ENCODE results near the gene LARGE2. TPM values are rescaled to one million over a fixed set of nuclear protein-coding genes. Genes with fewer than 3 reads are reported as not detected.

Gene LARGE2
- total and polyA plus RNA-seq, 10 donors: 2.5 to 18.8 (median 6.2) TPM

DNA sequence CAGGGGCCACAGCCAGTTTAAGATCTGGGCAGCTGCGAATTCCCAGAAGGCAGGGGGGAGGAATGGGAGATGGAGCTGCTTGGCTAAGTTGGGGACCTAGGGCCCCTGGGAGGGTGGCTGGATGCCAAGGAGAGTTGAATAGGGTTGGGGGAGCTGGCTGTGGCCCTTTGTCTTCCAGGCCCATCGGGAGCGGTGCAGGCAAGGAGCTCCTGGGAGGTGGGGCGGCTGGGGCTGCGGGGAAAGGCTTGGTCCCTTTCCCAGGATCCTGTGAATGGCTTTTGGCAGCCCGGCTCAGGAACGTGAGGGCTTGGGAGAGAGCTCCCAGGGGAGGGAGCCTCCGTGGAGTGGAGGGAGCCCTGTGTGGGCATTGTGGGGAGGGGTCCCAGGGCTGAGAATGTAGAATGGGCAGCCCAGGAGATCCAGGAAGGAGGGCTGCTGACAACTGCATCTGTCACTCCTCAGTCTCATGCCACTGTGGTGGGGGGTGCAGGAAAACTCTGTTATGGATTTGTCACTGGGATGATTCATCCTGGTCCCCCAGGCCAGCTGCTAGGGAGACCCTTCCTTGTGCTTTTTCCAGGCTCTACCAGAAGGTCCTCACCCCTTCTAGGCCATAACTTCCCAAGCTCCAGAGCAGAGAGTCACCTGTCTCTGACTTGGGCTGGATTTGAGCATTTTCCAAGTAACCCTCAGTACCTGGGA, 21.4 kb upstream of the LARGE2 start:
- 43 to 63% (median 60%) methylated on average over 8 of the region's 8 CpGs for WGBS, 5 donors
- no peak for DNase-seq
- peaks cover 0 to 3% (median 0%) of the 10 kb centered on the region in 6 donors for H3K36me3 ChIP-seq
- no peak overlapping the region for H3K27ac ChIP-seq
- peaks cover 0 to 52% (median 13%) of the 10 kb centered on the region in 7 donors for H3K27me3 ChIP-seq (replicated peaks in 1 of 7)
- H3K4me3 ChIP-seq: peak overlapping the region in 2 of 8 donors; percentile 54 to 78
- TF ChIP-seq, protein P1, sequence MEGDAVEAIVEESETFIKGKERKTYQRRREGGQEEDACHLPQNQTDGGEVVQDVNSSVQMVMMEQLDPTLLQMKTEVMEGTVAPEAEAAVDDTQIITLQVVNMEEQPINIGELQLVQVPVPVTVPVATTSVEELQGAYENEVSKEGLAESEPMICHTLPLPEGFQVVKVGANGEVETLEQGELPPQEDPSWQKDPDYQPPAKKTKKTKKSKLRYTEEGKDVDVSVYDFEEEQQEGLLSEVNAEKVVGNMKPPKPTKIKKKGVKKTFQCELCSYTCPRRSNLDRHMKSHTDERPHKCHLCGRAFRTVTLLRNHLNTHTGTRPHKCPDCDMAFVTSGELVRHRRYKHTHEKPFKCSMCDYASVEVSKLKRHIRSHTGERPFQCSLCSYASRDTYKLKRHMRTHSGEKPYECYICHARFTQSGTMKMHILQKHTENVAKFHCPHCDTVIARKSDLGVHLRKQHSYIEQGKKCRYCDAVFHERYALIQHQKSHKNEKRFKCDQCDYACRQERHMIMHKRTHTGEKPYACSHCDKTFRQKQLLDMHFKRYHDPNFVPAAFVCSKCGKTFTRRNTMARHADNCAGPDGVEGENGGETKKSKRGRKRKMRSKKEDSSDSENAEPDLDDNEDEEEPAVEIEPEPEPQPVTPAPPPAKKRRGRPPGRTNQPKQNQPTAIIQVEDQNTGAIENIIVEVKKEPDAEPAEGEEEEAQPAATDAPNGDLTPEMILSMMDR (IDR thresholded peaks at IDR 0.05 in 8 of 11, conservative IDR thresholded peaks at IDR 0.05 in 3 of 11): no peak
- TF ChIP-seq POLR2A (IDR thresholded peaks at IDR 0.05): no peak
- no peak for TF ChIP-seq POLR2AphosphoS5 (IDR thresholded peaks at IDR 0.05)
- peaks cover 5 to 32% (median 18%) of the 10 kb centered on the region in 6 donors for H3K4me1 ChIP-seq
- intact Hi-C loops (cut with DNase I; ENCODE audit: low total_unique reads): no loop called here
- no peaks in the 10 kb centered on the region for H3K9me3 ChIP-seq

DNA sequence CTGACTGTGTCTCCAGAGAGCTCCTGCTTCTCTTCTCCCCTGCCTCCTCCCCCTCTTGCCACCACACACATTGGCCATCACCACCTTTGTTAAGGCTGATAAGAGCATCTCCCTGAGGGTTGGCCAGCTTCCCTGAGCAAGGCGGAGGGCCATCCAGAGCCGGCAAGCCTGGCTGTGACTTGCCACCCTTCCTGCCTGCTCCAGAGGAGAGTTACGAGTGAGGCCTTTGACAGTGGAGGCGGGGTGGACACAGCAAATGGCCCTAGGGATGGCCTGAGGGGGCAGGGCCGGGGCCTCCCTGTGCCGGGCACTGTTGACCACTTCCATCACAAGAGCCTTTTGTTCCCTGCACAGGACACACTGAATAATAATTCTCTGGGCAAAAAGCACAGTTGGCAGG, 20.8 kb upstream of the LARGE2 start:
- peaks cover 5 to 38% (median 23%) of the 10 kb centered on the region in 6 donors for H3K4me1 ChIP-seq
- DNase-seq: no peak
- no peaks in the 10 kb centered on the region for H3K9me3 ChIP-seq
- peaks cover 0 to 3% (median 0%) of the 10 kb centered on the region in 6 donors for H3K36me3 ChIP-seq
- no peak overlapping the region for H3K4me3 ChIP-seq
- TF ChIP-seq POLR2A (IDR thresholded peaks at IDR 0.05): no peak
- TF ChIP-seq, protein P1 (IDR thresholded peaks at IDR 0.05 in 8 of 11, conservative IDR thresholded peaks at IDR 0.05 in 3 of 11): no peak
- TF ChIP-seq POLR2AphosphoS5 (IDR thresholded peaks at IDR 0.05): no peak
- H3K27ac ChIP-seq: no peak overlapping the region
- H3K27me3 ChIP-seq (replicated peaks in 1 of 7): peaks cover 0 to 47% (median 13%) of the 10 kb centered on the region in 7 donors
- intact Hi-C loops (cut with DNase I; ENCODE audit: low total_unique reads): no loop called here
- WGBS, 5 donors: 82 to 87% (median 85%) methylated on average over 5 to 6 of the region's 6 CpGs

DNA sequence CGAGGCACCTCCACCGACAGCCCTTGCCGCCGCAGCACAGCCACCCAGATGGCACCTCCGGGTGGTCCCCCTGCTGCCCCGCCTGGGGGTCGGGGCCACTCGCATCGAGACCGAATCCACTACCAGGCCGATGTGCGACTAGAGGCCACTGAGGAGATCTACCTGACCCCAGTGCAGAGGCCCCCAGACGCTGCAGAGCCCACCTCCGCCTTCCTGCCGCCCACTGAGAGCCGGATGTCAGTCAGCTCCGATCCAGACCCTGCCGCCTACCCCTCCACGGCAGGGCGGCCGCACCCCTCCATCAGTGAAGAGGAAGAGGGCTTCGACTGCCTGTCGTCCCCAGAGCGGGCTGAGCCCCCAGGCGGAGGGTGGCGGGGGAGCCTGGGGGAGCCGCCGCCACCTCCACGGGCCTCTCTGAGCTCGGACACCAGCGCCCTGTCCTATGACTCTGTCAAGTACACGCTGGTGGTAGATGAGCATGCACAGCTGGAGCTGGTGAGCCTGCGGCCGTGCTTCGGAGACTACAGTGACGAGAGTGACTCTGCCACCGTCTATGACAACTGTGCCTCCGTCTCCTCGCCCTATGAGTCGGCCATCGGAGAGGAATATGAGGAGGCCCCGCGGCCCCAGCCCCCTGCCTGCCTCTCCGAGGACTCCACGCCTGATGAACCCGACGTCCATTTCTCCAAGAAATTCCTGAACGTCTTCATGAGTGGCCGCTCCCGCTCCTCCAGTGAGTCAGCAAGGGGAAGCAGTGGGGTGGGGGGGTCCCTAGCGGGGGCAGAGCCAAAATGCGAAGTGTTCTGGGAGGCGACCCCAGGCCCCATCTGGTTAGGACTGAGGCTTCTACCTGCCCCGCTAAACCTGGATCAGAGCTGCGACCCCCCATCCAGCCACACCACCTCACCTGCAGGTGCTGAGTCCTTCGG, 19.7 kb upstream of the LARGE2 start:
- intact Hi-C loops (cut with DNase I; ENCODE audit: low total_unique reads): no loop called here
- WGBS, 5 donors: 87 to 95% (median 93%) methylated on average over 32 to 56 of the region's 56 CpGs
- H3K27me3 ChIP-seq (replicated peaks in 1 of 7): peaks cover 0 to 36% (median 13%) of the 10 kb centered on the region in 7 donors
- peaks cover 0 to 3% (median 0%) of the 10 kb centered on the region in 6 donors for H3K36me3 ChIP-seq
- TF ChIP-seq POLR2AphosphoS5 (IDR thresholded peaks at IDR 0.05) (peak in 1 of 3 donors; percentile 16), POLR2A (IDR thresholded peaks at IDR 0.05) (no peak)
- H3K4me3 ChIP-seq: no peak overlapping the region
- no peak for DNase-seq
- no peaks in the 10 kb centered on the region for H3K9me3 ChIP-seq
- H3K27ac ChIP-seq: no peak overlapping the region
- peaks cover 5 to 49% (median 26%) of the 10 kb centered on the region in 6 donors for H3K4me1 ChIP-seq

DNA sequence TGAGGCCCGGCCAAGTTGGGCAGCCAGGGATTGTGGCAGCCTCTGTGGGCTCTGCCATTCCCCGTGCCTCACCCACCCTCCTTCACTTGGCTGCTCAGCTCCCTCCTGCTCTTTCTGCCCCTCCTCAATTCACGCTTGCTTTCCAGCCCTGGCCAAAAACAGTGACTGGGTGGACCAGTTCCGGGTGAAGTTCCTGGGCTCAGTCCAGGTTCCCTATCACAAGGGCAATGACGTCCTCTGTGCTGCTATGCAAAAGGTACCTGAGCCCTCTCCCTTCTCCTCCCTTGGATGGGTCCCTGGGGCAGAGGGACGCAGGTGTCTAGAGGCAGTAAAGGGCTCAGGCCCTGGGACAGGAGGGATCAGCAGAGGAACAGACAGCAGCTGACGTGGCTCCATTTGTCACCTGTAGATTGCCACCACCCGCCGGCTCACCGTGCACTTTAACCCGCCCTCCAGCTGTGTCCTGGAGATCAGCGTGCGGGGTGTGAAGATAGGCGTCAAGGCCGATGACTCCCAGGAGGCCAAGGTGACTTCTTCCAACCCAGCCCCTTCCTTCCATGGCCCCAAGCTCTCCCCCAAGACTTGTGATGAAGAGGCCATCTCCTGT, 18.0 kb upstream of the LARGE2 start:
- 80 to 91% (median 85%) methylated on average over 15 of the region's 15 CpGs for WGBS, 5 donors

More for the DNA sequence above, 18.0 kb upstream of the LARGE2 start:
- Histone ChIP-seq H3K27me3 (replicated peaks in 1 of 7) (peaks cover 0 to 19% (median 7%) of the 10 kb centered on the region in 7 donors), H3K27ac (no peak overlapping the region), H3K4me3 (no peak overlapping the region), H3K4me1 (peaks cover under 1 to 40% (median 20%) of the 10 kb centered on the region in 6 donors), H3K36me3 (peaks cover 0 to 12% (median 5%) of the 10 kb centered on the region in 6 donors), H3K9me3 (no peaks in the 10 kb centered on the region)
- intact Hi-C loops (cut with DNase I; ENCODE audit: low total_unique reads): no loop called here
- DNase-seq: no peak
- no peak for TF ChIP-seq POLR2A (IDR thresholded peaks at IDR 0.05)
- TF ChIP-seq, protein P1 (IDR thresholded peaks at IDR 0.05 in 8 of 11, conservative IDR thresholded peaks at IDR 0.05 in 3 of 11): no peak
- no peak for TF ChIP-seq POLR2AphosphoS5 (IDR thresholded peaks at IDR 0.05)
